Stimulated activated CD8-positive, alpha-beta memory T cell treated with anti-CD3 and anti-CD28 coated beads, Interleukin-7, amount 100 ng/mL, for 48 hours (primary cell): ENCODE measurements around the gene TCHP.
"Not testable (repeated sequence)": the region's sequence is repeated elsewhere in the genome, so short reads cannot be mapped to it uniquely, and the experiment has no call there.

ENCODE experiments used
- DNase-seq, 2 donors: peaks; one replicate each; pipeline ENCODE4 v3.0.0-alpha.2; 2020; ENCODE audit warnings: low read depth in 1 of 2; ENCODE audit errors: extremely low read depth in 1 of 2

TCHP gene

GRCh38 chr12:109899783-109900751 is at the start of gene TCHP:
TSS of gene TCHP (plus strand) at chr12:109900274. CDS start at chr12:109903027, 2,753 bp downstream.
- DNase-seq = peak; percentile 44 to 56

- not testable (repeated sequence) for DNase-seq
Observed at GRCh38 chr12:109850518-109850917, 49.6 kb upstream of the TCHP start.

- DNase-seq = no peak
Observed at GRCh38 chr12:109855377-109855776, 44.7 kb upstream of the TCHP start.

GRCh38 chr12:109857715-109858114 is 42.4 kb upstream of the TCHP start:
- DNase-seq = no peak

GRCh38 chr12:109858764-109859163 is 41.3 kb upstream of the TCHP start:
- DNase-seq = no peak

- no peak for DNase-seq
Observed at GRCh38 chr12:109860977-109861376, 39.1 kb upstream of the TCHP start.

GRCh38 chr12:109861689-109862314 is 38.3 kb upstream of the TCHP start:
- DNase-seq = no peak

GRCh38 chr12:109862491-109862890 is 37.6 kb upstream of the TCHP start:
- not testable (repeated sequence) for DNase-seq

GRCh38 chr12:109863847-109864712 is 36.0 kb upstream of the TCHP start:
- no peak for DNase-seq

GRCh38 chr12:109864916-109865315 is 35.2 kb upstream of the TCHP start:
- no peak for DNase-seq

GRCh38 chr12:109868182-109869051 is 31.7 kb upstream of the TCHP start:
- no peak for DNase-seq

- no peak for DNase-seq
Observed at GRCh38 chr12:109870648-109871047, 29.4 kb upstream of the TCHP start.

- no peak for DNase-seq
Observed at GRCh38 chr12:109871668-109872314, 28.3 kb upstream of the TCHP start.

GRCh38 chr12:109873653-109874052 is 26.4 kb upstream of the TCHP start:
- DNase-seq = no peak

GRCh38 chr12:109875572-109876131 is 24.4 kb upstream of the TCHP start:
- no peak for DNase-seq

GRCh38 chr12:109876406-109876805 is 23.7 kb upstream of the TCHP start:
- no peak for DNase-seq

- no peak for DNase-seq
Observed at GRCh38 chr12:109877504-109878246, 22.4 kb upstream of the TCHP start.

- no peak for DNase-seq
Observed at GRCh38 chr12:109878247-109878625, 21.8 kb upstream of the TCHP start.

- no peak for DNase-seq
Observed at GRCh38 chr12:109878749-109879148, 21.3 kb upstream of the TCHP start.
